GM12872 (cell line): ENCODE measurements around the gene TPBG.

Experiments
- TF ChIP-seq, protein P1 (sequence below): IDR thresholded peaks from 3 replicates; pipeline ENCODE4 v1.5.1; 2011; ENCODE audit warnings: low read depth, mild to moderate bottlenecking, low read length, moderate library complexity; ENCODE audit not compliant: insufficient read depth

The TPBG gene

GRCh38 chr6:82397962-82398692 lies 34.5 kb downstream of the TPBG start:
- TF ChIP-seq, protein P1, sequence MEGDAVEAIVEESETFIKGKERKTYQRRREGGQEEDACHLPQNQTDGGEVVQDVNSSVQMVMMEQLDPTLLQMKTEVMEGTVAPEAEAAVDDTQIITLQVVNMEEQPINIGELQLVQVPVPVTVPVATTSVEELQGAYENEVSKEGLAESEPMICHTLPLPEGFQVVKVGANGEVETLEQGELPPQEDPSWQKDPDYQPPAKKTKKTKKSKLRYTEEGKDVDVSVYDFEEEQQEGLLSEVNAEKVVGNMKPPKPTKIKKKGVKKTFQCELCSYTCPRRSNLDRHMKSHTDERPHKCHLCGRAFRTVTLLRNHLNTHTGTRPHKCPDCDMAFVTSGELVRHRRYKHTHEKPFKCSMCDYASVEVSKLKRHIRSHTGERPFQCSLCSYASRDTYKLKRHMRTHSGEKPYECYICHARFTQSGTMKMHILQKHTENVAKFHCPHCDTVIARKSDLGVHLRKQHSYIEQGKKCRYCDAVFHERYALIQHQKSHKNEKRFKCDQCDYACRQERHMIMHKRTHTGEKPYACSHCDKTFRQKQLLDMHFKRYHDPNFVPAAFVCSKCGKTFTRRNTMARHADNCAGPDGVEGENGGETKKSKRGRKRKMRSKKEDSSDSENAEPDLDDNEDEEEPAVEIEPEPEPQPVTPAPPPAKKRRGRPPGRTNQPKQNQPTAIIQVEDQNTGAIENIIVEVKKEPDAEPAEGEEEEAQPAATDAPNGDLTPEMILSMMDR, result no peak

DNA sequence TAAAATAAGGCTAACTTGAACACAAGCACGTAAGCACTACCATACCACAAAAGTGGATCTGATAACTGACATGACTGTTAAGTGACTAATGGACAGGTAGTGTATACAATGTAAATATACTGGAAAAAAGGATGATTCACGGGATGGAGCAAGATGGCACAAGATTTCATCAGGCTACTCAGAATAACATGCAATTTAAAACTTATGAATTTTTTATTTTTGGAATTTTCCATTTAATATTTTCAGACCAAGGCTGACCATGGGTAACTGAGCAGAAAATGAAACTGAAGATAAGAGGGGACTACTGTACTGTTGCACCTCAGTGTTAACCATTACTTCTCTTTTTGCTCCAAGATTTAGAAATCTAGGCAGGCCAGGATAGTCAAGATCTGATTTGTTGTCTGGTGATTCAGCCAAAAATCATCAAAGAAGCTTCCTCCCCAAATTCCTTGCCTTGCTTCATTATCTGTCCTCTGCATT lies 45.4 kb downstream of the TPBG start:
- TF ChIP-seq, protein P1, result no peak

DNA sequence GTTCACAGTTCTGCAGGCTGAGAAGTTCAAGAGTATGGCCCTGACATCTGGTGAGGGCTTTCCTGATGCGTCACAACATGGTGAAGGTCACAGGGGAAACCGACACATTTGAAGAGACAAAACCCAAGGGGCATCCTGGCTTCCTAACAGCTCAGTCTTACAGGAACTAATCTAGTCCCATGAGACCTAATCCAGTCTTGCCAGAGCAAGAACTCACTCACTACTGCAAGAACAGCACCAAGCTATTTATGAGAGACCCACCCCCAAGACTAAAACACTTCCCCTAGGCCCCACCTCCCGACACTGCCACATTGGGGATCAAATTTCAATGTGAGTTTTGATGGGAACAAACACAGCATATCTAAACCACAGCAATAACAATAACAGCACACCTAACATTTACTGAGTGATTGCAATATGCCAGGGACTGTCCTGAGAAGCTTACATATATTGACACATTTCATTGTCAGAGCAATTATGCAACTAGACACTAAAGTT lies 46.6 kb downstream of the TPBG start:
- TF ChIP-seq, protein P1, result no peak

DNA sequence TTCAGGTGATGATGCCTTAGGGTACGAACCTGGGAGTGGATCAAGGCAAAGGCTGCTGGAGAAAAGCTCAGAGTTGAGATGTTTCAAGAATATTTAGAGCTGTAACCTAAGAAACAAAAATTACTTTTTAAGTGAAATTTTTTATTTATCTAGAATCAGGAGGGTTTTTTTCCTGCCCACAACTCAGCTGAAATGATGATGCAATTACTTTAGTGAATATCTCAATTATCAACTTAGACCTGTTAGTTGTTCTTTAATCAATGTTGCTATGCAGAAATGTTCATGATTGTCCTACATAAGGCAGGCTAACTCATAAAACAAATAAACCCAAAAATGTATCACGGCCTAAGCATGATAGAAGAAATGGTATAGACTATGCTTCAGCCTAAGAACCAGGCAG lies 50.3 kb downstream of the TPBG start:
- TF ChIP-seq, protein P1, result no peak

GRCh38 chr6:82415820-82416219 lies 52.2 kb downstream of the TPBG start:
- TF ChIP-seq, protein P1, result no peak

DNA sequence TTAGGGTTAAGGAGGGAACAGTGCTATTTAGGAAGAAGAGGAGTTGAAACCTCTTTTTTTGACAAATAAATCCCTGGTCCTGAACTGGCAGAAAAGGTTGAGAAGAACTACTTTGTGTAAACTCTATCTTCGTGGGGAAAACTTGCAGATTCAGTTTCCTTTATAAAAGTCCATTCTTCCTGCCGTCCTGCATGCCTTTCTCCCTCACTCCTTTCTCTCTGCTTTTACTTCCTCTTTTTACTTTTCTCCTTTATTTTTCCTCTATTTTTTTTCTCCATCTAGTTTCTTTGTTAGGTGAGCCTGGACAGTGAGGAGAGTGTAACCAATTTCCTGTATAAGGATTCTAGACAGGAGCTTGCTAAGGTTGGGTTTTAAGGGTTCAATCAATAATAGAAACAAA lies 52.7 kb downstream of the TPBG start:
- TF ChIP-seq, protein P1, result no peak
